AG10803 (cell line): Measurements from ENCODE around the gene MAGI3.

Source experiments
- DNase-seq: peaks from one replicate; pipeline ENCODE4 v3.0.0; 2010; ENCODE audit warnings: low read depth
- H3K4me3 ChIP-seq: 2 replicates; pipeline ENCODE4 v1.5.1; 2011; ENCODE audit warnings: mild to moderate bottlenecking, low read length, control low read depth
- CTCF ChIP-seq: conservative IDR thresholded peaks from 2 replicates; pipeline ENCODE4 v1.5.1; 2011; ENCODE audit warnings: mild to moderate bottlenecking, low read length, control low read depth, inconsistent platforms

Gene MAGI3

GRCh38 chr1:113686891-113687618 is 296.7 kb downstream of the MAGI3 start:
- no peak for TF ChIP-seq CTCF
- DNase-seq = peak; percentile 42
- H3K4me3 ChIP-seq = no peak overlapping the region

GRCh38 chr1:113691184-113691583 is 300.9 kb downstream of the MAGI3 start:
- no peak for DNase-seq
- TF ChIP-seq CTCF = no peak
- H3K4me3 ChIP-seq = no peak overlapping the region

GRCh38 chr1:113692342-113692741 is 302.0 kb downstream of the MAGI3 start:
- DNase-seq = no peak
- H3K4me3 ChIP-seq = no peak overlapping the region
- no peak for TF ChIP-seq CTCF

GRCh38 chr1:113692824-113693431 is 302.6 kb downstream of the MAGI3 start:
- no peak overlapping the region for H3K4me3 ChIP-seq
- no peak for DNase-seq
- no peak for TF ChIP-seq CTCF

GRCh38 chr1:113694910-113695309 is 304.6 kb downstream of the MAGI3 start:
- DNase-seq = no peak

GRCh38 chr1:113701429-113701828 is 311.1 kb downstream of the MAGI3 start:
- TF ChIP-seq CTCF = no peak

More at GRCh38 chr1:113694910-113695309, 304.6 kb downstream of the MAGI3 start:
- TF ChIP-seq CTCF = no peak
- H3K4me3 ChIP-seq = no peak overlapping the region

More at GRCh38 chr1:113701429-113701828, 311.1 kb downstream of the MAGI3 start:
- no peak for DNase-seq
- H3K4me3 ChIP-seq = no peak overlapping the region
